Measurements from ENCODE around the gene CAPN2.

The CAPN2 gene

GRCh38 chr1:223712194-223712849 lies at the start of gene CAPN2:
Gene CAPN2, plus strand, starts transcription at chr1:223712539. Its CDS starts 102 bp downstream, at chr1:223712641.
- DNase-seq, result peak; percentile 88

DNA sequence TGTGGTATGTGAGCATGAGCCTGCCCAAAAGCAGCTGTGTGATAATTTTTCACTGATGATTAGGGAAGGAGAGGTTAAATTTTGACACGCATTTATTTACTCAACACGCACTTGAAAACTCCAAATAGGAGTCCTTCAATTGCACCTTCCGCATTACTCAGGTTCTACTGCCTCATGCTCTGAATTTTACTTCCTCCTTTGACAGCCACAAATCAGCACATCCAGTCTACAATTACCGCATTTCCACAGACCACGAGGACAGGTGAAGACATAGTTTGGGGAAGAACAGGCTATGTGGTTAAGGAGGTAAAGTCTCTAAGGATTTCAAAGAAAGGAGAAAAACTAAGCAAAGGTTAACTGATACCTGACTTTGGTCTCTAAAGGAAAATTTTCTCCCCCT lies 49.4 kb upstream of the CAPN2 start:
- DNase-seq, result no peak

GRCh38 chr1:223664106-223664505 lies 48.2 kb upstream of the CAPN2 start:
- DNase-seq, result no peak

- no peak for DNase-seq
Observed at GRCh38 chr1:223665592-223666312, 46.6 kb upstream of the CAPN2 start, which contains the start of gene CAPN8. Gene CAPN8, minus strand, starts transcription at chr1:223665701. Its CDS starts 55 bp downstream, at chr1:223665646.

DNA sequence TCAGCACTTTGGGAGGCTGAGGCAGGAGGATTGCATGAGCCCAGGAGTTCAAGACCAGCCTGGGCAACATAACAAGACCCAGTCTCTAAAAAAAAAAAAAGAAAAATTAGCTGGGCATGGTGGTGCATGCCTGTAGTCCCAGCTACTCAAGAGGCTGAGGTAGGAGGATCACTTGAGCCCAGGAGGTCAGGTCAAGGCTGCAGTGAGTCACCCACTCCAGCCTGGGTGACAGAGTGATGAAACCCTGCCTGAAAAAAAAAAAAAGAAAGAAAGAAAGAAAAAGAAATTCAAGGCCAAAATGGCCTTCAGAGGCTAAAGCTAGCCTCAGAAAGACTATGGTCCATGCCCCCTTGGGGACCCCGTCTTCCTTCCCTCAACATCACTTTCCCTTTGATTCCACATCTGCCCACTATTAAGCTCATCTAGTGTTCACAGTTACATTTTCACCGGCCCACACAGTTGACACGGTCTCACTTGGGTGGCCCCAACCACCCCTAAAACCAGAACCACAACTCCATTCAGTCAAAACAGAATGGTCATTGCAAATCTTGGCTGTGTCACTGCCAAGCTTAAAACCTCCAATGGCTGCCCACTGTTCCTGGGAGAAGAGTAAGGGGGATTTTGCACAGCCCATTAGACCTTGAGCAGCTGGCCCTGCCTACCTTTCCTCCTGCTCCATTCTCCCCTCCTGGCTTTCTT lies 44.7 kb upstream of the CAPN2 start:
- no peak for DNase-seq

DNA sequence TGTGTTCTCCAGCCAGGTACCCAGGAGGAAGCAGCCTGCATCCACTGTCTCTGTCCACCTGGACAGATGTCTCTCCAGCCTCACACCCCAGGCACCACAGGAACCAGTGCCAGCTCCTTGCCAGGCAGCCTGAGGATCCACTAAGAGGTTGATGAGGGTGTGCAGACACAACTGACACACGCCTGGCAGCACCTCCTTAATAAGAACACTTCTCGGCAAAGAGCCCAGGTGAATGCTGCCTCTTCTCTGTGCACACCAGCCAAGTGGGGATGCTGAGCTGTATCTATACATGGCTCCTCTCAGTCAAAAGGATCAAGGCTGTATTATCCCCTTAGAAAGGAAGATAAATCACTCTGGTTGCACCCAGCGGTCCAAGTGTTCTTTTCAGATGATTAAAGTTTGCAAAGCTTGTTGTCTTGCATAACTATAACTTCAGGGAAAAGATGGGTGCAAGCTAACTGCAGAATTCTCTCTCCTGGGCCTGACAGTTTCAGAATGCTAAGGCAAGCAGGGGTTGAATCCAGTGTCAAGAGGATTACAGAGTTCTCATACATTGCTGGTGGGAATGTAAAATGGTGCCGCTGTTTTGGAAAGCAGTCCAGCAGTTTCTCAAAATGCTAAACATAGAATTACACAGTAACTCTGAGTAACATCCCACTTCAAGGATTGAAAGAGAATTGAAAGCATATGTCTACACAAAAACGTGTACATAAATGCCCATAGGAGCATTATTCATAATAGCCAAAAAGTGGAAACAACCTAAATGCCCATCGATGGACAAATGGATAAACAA lies 43.1 kb upstream of the CAPN2 start:
- DNase-seq, result no peak

DNA sequence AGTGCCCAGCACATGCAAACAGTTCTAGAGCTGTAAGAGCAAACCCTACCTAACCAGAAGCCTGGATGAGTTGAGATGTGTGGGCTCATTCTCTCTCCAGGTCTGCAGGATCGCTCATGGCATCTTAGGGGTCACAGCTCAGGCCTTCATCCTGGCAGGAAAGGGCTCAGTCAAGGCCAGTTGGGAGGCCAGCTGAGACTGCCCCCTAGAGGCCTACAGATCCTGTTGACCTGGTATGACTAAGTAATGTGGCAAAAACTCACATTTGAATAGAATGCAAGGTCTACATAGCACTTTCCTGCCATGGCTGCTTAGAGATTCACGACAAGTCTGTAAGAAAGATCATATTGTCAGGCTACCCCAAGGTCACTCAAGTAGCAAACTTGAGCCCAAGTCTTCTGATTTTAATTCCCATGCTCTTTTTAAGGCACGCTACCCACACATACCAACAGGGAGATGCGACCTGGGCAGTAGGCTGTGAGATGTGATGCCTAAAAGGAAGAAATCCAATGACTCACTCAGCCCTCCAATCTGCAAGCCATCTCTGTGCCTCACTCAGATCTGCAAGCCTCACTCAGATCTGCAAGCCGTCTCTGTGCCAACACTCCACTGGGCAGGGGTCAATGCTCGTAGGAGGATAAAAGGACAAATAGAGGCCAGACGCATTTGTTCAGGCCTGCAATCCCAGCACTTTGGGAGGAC lies 41.7 kb upstream of the CAPN2 start:
- DNase-seq, result peak; percentile 26

DNA sequence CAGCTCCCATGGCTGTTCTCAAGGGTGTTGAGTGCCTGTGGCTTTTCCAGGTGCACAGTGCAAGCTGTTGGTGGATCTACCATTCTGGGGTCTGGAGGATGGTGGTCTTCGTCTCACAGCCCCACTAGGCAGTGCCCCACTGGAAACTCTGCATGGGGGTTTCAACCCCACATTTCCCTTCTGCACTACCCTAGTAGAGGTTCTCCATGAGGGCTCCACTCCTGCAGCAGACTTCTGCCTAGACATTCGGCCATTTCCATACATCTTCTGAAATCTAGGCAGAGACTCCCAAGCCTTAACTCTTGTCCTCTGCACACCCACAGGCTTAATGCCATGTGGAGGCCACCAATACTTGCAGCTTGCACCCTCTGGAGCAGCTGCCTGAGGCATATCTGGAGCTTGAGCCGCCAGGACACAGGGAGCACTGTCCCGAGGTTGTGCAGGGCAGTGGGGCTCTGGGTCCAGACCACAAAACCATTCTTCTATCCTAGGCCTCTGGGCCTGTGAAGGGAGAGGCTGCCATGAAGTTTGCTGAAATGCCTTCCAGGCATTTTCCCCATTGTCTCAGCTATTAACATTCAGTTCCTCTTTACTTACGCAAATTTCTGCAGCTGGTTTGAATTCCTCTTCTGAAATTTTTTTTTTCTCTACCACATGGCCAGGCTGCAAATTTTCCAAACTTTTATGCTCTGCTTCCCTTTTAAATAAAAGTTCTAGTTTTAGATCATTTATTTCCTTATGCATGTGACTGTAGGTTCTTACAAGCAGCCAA lies 38.0 kb upstream of the CAPN2 start:
- DNase-seq, result no peak

DNA sequence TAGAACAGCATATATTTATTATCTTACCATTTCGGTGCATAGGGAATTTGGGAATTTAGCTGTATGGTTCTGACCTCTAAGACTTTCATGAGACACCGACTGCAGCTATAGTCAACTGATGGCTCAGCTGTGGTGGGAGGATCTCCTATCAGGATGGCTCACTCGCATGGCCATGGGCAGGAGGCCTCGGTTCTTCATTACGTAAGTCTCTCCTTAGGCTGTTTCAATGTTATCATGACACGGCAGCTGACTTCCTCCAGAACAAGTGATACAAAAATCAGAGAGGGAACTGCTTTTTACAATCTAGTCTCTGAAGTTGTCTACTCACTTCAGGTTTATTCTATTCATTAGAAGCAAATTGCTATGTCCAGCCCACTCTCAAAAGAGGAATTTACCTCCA lies 33.5 kb upstream of the CAPN2 start:
- DNase-seq, result no peak

DNA sequence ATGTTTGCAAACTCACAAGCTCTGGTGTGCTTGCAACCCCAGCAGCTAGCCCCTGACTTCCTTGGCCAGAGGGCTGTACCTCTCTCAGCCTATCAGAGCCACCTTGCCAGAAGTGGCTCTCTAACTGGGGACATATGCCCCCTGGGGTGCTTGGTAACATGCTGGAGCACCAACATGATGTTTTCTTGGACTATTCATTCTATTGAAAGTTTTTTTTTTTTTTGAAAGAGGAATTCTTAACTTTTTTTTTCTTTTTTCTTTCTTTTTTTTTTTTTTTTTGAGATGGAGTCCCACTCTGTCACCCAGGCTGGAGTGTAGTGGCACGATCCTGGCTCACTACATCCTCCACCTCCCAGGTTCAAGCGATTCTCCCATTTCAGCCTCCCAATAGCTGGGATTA lies 32.2 kb upstream of the CAPN2 start:
- DNase-seq, result no peak

- no peak for DNase-seq
Observed at GRCh38 chr1:223682502-223682901, 29.8 kb upstream of the CAPN2 start.

- DNase-seq, result peak; percentile 80
Observed at GRCh38 chr1:223683586-223684487, 28.5 kb upstream of the CAPN2 start.

DNA sequence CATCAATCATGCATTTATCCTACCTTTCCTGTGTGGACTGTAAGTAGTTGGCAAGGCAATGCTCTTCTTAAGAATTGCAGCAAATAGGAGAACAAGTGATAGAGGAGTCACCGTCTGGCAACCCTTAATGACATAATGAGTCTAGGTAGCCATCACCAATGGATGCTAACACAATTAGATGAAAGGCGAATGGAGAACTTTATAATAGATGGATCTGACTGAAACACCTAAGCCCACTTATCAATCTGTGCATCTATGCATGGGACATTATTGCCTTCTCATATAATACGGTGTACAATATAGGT lies 27.9 kb upstream of the CAPN2 start:
- DNase-seq, result no peak

DNA sequence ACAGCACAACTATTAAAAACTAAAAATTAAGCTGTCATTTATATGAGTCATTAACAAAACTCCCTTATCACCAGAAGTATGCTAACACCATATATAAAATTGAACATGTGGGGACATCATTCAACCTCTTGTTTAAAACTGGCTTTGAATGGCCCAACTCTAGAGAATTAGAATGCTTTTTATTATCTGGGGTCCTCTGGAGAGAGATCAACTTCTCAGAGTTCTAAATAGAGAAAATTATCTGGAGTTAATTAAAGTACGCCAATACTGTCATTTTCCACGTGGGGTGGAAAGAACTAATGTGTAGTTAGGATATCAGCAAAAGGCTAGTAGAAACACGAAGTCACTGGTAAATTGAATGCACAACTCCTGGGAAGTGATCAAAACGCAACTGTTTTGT lies 21.2 kb upstream of the CAPN2 start:
- DNase-seq, result no peak

GRCh38 chr1:223695014-223695548 lies 17.3 kb upstream of the CAPN2 start:
- no peak for DNase-seq

GRCh38 chr1:223695941-223696340 lies 16.4 kb upstream of the CAPN2 start:
- no peak for DNase-seq

GRCh38 chr1:223700388-223700918 lies 11.9 kb upstream of the CAPN2 start:
- DNase-seq, result no peak

GRCh38 chr1:223700942-223701637 lies 11.2 kb upstream of the CAPN2 start:
- peak; percentile 35 for DNase-seq

All from right hindlimb (tissue), 1 donor.